ENCODE data around the gene MYT1.

MYT1 gene

GRCh38 chr20:64155258-64156135 is 8.8 kb upstream of the MYT1 start:
- no peak for DNase-seq

- DNase-seq, result no peak
These were observed 7.9 kb upstream of the MYT1 start for GRCh38 chr20:64156136-64156885.

- no peak for DNase-seq
These were observed 7.1 kb upstream of the MYT1 start for GRCh38 chr20:64156886-64157875.

- no peak for DNase-seq
These were observed 6.4 kb upstream of the MYT1 start for GRCh38 chr20:64157878-64158277.

- no peak for DNase-seq
These were observed 5.6 kb upstream of the MYT1 start for GRCh38 chr20:64158346-64159285.

GRCh38 chr20:64159286-64159680 is 5.0 kb upstream of the MYT1 start:
- no peak for DNase-seq

- no peak for DNase-seq
These were observed 4.5 kb upstream of the MYT1 start for GRCh38 chr20:64159711-64160110.

- DNase-seq, result no peak
These were observed 4.1 kb upstream of the MYT1 start for GRCh38 chr20:64160118-64160517.

- no peak for DNase-seq
These were observed 3.5 kb upstream of the MYT1 start for GRCh38 chr20:64160526-64161355.

- DNase-seq, result peak; percentile 46
These were observed 2.7 kb upstream of the MYT1 start for GRCh38 chr20:64161356-64162238.

GRCh38 chr20:64162239-64162910 is 1.9 kb upstream of the MYT1 start:
- DNase-seq, result no peak

- no peak for DNase-seq
These were observed 503 bp upstream of the MYT1 start for GRCh38 chr20:64163776-64164122.

- DNase-seq, result no peak
These were observed 1.8 kb downstream of the MYT1 start for GRCh38 chr20:64165866-64166600.

- no peak for DNase-seq
These were observed 2.7 kb downstream of the MYT1 start for GRCh38 chr20:64166721-64167615.

GRCh38 chr20:64167676-64168075 is 3.4 kb downstream of the MYT1 start:
- peak; percentile 11 for DNase-seq

- no peak for DNase-seq
These were observed 4.3 kb downstream of the MYT1 start for GRCh38 chr20:64168381-64169090.
